ENCODE results near the gene SHANK1. TPM values are rescaled to one million over a fixed set of nuclear protein-coding genes. Genes with fewer than 3 reads are reported as not detected.
A peak's percentile ranks its signal among the peaks of the same experiment; 100 is the strongest.

Gene SHANK1
- total RNA-seq, 2 experiments from 2014 or later, result not detected

DNA sequence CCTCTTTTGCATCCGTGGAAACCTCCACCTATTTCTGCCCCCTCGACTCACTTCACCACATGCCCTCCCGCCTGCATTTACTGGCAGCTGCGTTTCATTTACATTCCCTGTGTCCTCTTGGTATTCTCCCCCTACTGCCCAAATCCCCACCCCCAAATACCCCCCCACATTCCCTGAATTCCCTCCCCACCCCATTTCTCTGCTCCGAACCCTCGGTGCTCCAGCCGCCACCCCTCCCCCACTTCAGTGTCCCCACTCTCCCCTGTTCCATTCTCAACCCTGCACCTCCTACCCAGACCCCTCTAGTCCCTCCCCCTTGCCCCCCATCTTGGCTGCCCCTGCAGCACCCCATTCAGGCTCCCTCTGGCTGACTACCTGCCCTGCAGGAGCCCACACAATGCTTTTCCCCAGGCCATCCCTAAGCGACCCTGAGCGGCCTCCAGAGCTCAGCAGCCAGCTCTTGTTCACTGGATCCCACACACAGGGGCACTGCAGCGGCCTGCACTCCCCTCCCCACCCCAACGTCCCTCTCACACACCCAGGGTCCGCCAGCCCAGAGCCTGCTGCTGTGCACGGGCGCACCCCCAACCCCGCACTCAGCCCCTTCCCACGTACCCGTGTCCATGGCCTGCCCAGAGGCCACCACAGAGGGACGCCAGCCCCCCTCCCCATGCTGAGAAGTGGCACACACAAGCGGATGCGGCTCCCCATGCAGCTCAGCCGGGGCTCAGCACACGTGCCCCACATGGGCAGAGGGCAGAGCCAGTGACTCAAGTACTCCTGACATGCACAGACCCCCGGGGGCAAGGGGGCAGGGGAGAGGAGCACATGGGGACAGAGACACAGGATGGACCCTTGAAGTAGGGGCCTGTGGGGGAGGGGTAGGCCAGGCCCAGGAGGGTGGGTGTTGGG is 26.3 kb downstream of the SHANK1 start:
- H3K27ac Mint-ChIP-seq, result no peak overlapping the region
- no peak for DNase-seq
- ATAC-seq, result no peak
- ChIA-PET POLR2A (no interaction called here), CTCF (no interaction called here)
- H3K4me3 Mint-ChIP-seq, result no peak overlapping the region
- H3K27me3 Mint-ChIP-seq (ENCODE audit: low read depth), result peaks cover 27% of the 10 kb centered on the region
- H3K9me3 Mint-ChIP-seq (ENCODE audit: insufficient read depth), result no peaks in the 10 kb centered on the region
- no peaks in the 10 kb centered on the region for H3K4me1 Mint-ChIP-seq (ENCODE audit: low read depth)
- H3K36me3 Mint-ChIP-seq (ENCODE audit: low read depth), result no peaks in the 10 kb centered on the region

DNA sequence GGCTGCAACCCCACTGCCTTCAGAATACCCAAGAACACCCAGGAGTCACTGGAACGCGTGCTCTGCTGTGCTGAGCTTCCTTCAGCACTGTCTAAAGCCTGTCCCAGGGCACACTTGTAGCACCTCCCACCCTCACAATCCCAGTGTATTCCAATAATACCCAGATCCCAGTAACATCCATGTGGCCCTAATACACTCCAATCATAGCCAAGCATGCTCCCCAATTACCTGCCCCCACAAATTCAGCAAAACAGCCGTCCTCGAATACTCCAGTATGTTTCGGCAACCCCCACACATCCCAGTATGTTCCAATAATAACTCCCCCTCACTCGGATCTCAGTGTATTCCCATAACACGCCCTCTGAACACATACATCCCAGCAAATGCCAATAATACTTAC is 29.2 kb downstream of the SHANK1 start:
- ChIA-PET POLR2A (no interaction called here), CTCF (no interaction called here)
- H3K36me3 Mint-ChIP-seq (ENCODE audit: low read depth), result no peaks in the 10 kb centered on the region
- ATAC-seq, result no peak
- no peak overlapping the region for H3K4me3 Mint-ChIP-seq
- no peaks in the 10 kb centered on the region for H3K4me1 Mint-ChIP-seq (ENCODE audit: low read depth)
- H3K27me3 Mint-ChIP-seq (ENCODE audit: low read depth), result peaks cover 26% of the 10 kb centered on the region
- H3K27ac Mint-ChIP-seq, result no peak overlapping the region
- H3K9me3 Mint-ChIP-seq (ENCODE audit: insufficient read depth), result no peaks in the 10 kb centered on the region
- no peak for DNase-seq

- no peaks in the 10 kb centered on the region for H3K4me1 Mint-ChIP-seq (ENCODE audit: low read depth)
- H3K4me3 Mint-ChIP-seq, result no peak overlapping the region
- ChIA-PET CTCF (no interaction called here), POLR2A (no interaction called here)
- H3K27ac Mint-ChIP-seq, result no peak overlapping the region
- peaks cover 26% of the 10 kb centered on the region for H3K27me3 Mint-ChIP-seq (ENCODE audit: low read depth)
- no peak for DNase-seq
- no peak for ATAC-seq
- H3K9me3 Mint-ChIP-seq (ENCODE audit: insufficient read depth), result no peaks in the 10 kb centered on the region
- no peaks in the 10 kb centered on the region for H3K36me3 Mint-ChIP-seq (ENCODE audit: low read depth)
Measured at GRCh38 chr19:50688766-50689165, 30.8 kb downstream of the SHANK1 start.

DNA sequence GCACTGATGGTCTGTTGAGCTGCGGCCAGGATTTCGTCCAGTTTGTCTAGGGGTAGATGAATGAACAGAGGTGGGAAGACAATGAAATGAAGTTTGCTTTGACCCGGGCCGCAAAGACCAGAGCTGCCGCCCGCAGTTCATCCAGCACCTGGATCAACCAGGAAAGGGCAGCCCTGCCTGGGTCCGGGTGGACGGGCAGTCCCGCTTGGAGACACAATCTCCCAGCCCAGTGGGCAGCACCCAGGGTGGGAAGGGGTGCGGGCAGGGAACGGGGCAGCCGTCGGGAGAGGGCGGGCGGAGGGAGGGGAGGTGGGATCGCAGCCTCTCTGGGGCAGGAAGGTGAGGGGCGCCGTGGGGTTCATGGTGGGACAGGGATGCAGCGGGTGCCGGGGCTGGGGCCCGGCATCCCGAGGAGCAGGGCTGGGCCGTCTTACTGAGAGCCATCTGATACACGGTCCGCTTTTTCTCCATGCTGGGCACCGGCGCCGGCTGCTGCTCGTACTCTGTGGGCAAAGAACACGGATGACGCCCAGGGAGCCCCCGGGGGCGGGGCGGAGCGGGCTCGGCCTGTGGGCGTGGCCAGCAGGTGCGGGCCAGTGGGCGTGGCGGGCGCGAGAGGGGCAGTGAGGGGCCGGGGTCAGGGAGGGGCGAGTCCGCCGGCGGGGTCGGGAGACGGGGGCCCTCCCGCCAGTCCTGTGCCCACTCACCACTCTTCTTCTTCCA is 33.1 kb downstream of the SHANK1 start:
- Mint-ChIP-seq H3K4me1 (ENCODE audit: low read depth) (no peaks in the 10 kb centered on the region), H3K36me3 (ENCODE audit: low read depth) (no peaks in the 10 kb centered on the region), H3K27me3 (ENCODE audit: low read depth) (peaks cover 19% of the 10 kb centered on the region), H3K27ac (no peak overlapping the region), H3K9me3 (ENCODE audit: insufficient read depth) (no peaks in the 10 kb centered on the region), H3K4me3 (no peak overlapping the region)
- DNase-seq (no peak), ATAC-seq (no peak)
- POLR2A ChIA-PET, result no interaction called here
- CTCF ChIA-PET, result no interaction called here

GRCh38 chr19:50679177-50680125 is 40.2 kb downstream of the SHANK1 start:
- ChIA-PET POLR2A (interaction anchor here (0.6 kb wide), 1 partner anchor 1041 kb away, joined by 3 read pairs; no protein-coding TSS in a partner anchor), CTCF (interaction anchor here (0.7 to 1.0 kb wide), 2 partner anchors 10 to 219 kb away, joined by 3 read pairs; no protein-coding TSS in a partner anchor)
- Mint-ChIP-seq H3K27ac (no peak overlapping the region), H3K36me3 (ENCODE audit: low read depth) (no peaks in the 10 kb centered on the region), H3K4me1 (ENCODE audit: low read depth) (peaks cover 4% of the 10 kb centered on the region), H3K27me3 (ENCODE audit: low read depth) (peaks cover 15% of the 10 kb centered on the region), H3K9me3 (ENCODE audit: insufficient read depth) (no peaks in the 10 kb centered on the region), H3K4me3 (no peak overlapping the region)
- DNase-seq (peak; percentile 85), ATAC-seq (peak; percentile 96)

DNA sequence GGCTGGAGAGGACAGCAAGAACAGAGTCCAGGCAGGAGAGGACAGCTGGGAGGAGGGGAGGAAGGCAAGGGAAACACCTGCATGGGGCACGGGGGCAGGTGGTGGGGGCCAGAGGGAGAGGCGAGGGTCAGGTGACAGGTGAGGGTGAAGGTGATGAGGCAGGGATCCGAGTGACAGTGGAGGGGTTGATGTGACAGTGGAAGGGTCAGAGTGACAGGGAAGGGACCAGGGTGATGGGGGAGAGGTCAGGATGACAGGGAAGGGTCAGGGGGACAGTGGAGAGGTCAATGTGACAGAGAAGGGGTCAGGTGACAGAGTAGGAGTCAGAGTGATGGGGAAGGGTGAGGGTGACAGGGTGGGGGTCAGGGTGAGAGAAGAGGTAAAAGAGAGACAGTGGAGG is 41.3 kb downstream of the SHANK1 start:
- Mint-ChIP-seq H3K27me3 (ENCODE audit: low read depth) (peaks cover 14% of the 10 kb centered on the region), H3K9me3 (ENCODE audit: insufficient read depth) (no peaks in the 10 kb centered on the region), H3K4me1 (ENCODE audit: low read depth) (peaks cover 4% of the 10 kb centered on the region), H3K27ac (no peak overlapping the region), H3K4me3 (no peak overlapping the region), H3K36me3 (ENCODE audit: low read depth) (no peaks in the 10 kb centered on the region)
- DNase-seq (no peak), ATAC-seq (no peak)
- CTCF ChIA-PET, result no interaction called here
- POLR2A ChIA-PET, result no interaction called here

DNA sequence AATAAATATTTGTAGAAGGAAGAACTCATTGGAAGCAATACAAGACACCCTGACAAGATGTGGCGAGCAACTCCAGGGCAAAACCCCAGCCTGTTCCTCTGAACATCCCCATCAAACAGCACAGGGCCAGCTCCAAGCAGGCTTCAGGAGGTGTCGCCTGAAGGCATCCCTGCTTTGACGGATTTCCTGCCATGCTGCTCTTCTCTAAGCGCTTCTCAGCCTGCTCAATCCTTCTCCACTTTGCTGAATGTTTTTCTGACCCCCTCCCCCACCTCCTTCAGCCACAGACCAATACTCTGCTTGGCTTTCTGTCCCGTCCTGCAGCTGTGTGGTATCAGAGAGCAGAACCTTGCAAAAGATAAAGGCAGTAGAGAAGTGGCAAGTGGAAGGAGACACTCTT is 42.0 kb downstream of the SHANK1 start:
- Mint-ChIP-seq H3K4me1 (ENCODE audit: low read depth) (peaks cover 4% of the 10 kb centered on the region), H3K27ac (no peak overlapping the region), H3K27me3 (ENCODE audit: low read depth) (peaks cover 19% of the 10 kb centered on the region), H3K9me3 (ENCODE audit: insufficient read depth) (no peaks in the 10 kb centered on the region), H3K36me3 (ENCODE audit: low read depth) (no peaks in the 10 kb centered on the region), H3K4me3 (no peak overlapping the region)
- ATAC-seq (no peak), DNase-seq (no peak)
- ChIA-PET POLR2A (no interaction called here), CTCF (no interaction called here)

GRCh38 chr19:50676625-50677197 is 42.9 kb downstream of the SHANK1 start:
- Mint-ChIP-seq H3K9me3 (ENCODE audit: insufficient read depth) (no peaks in the 10 kb centered on the region), H3K4me1 (ENCODE audit: low read depth) (peaks cover 4% of the 10 kb centered on the region), H3K4me3 (no peak overlapping the region), H3K27ac (no peak overlapping the region), H3K27me3 (ENCODE audit: low read depth) (peaks cover 15% of the 10 kb centered on the region), H3K36me3 (ENCODE audit: low read depth) (no peaks in the 10 kb centered on the region)
- ChIA-PET CTCF (no interaction called here), POLR2A (no interaction called here)
- ATAC-seq (no peak), DNase-seq (no peak)

DNA sequence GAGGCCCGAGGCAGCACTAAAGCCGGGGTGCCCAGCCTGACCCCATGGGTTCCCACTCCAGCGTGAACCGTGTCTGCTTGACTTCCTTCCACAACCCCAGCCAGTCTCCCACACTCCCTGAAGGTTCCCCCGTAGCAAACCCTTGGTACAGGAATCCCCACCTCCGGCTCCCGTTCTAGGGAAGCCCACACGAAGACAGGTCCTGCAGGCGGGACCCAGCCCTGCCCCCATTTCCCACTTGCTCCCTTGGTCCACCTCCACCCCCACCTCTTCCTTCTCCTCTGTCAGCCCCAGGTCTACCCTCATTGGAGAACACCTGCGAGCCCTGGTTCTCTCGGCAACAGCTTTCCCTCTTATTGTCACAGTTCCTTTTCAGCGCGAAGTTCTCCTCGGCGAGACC is 46.5 kb downstream of the SHANK1 start:
- ChIA-PET POLR2A (no interaction called here), CTCF (no interaction called here)
- Mint-ChIP-seq H3K4me1 (ENCODE audit: low read depth) (no peaks in the 10 kb centered on the region), H3K27me3 (ENCODE audit: low read depth) (peaks cover 23% of the 10 kb centered on the region), H3K27ac (no peak overlapping the region), H3K36me3 (ENCODE audit: low read depth) (no peaks in the 10 kb centered on the region), H3K4me3 (no peak overlapping the region), H3K9me3 (ENCODE audit: insufficient read depth) (no peaks in the 10 kb centered on the region)
- no peak for DNase-seq
- no peak for ATAC-seq

DNA sequence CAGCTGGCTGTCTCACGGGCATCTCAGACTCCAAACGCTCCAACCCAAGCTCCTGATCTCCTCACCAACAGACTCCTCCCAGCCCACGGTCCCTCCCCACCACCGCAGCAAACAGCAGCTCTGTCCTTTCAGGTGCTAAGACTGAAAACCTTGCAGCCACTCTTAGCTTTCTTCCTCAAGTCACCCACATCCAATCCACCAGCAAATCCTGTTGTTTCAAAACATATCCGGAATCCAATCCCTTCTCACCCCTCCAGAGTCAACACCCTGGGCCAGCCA is 49.6 kb downstream of the SHANK1 start:
- CTCF ChIA-PET, result interaction anchor here (0.9 to 2.1 kb wide), 4 partner anchors 9 to 252 kb away, joined by 3 to 9 read pairs (median 4); no protein-coding TSS in a partner anchor
- POLR2A ChIA-PET, result no interaction called here
- Mint-ChIP-seq H3K4me3 (no peak overlapping the region), H3K27ac (no peak overlapping the region), H3K9me3 (ENCODE audit: insufficient read depth) (no peaks in the 10 kb centered on the region), H3K36me3 (ENCODE audit: low read depth) (no peaks in the 10 kb centered on the region), H3K27me3 (ENCODE audit: low read depth) (peaks cover 27% of the 10 kb centered on the region), H3K4me1 (ENCODE audit: low read depth) (no peaks in the 10 kb centered on the region)
- DNase-seq, result no peak
- ATAC-seq, result no peak

DNA sequence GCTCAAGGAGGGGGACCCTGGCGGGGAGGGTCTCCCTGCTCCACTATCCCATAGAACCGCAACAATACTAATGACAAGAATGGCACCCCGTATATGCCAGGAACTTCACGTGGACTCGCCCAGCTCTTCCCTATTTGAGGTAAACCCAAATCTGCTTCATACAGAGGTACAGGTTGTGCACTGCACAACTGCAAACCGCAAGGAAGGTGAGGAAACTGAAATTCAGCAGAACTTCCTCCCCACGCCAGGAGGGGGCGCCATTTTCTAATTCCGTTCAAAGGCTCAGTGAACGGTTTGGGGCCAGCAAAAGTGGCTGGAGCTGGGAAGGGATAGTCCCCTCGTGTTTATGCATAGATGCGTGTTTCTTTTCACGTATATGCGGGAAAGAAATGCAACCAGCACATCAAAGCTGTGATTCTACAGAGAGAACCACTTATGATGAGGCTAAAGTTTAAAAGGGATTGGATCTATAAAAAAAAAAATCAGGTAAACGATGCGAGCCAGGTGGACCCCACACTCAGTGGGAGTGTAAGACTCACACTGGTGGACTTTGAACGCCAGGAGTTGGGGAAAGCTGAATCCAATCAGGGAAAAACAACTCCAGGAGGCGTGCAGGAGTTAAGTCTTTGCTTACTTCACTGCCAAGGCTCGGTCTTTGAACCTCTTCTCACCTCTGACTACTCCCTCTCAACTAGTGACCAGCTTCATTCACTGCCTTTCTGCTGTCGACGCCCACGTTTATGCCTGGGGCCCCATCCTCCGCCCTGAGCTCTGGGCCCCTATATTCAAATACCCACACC is 50.1 kb downstream of the SHANK1 start:
- ATAC-seq, result peak; percentile 31
- H3K4me1 Mint-ChIP-seq (ENCODE audit: low read depth), result no peaks in the 10 kb centered on the region
- POLR2A ChIA-PET, result no interaction called here
- peaks cover 30% of the 10 kb centered on the region for H3K27me3 Mint-ChIP-seq (ENCODE audit: low read depth)
- H3K4me3 Mint-ChIP-seq, result no peak overlapping the region
- CTCF ChIA-PET, result interaction anchor here (0.9 to 2.1 kb wide), 3 partner anchors 10 to 252 kb away, joined by 3 to 9 read pairs (median 4); no protein-coding TSS in a partner anchor
- H3K27ac Mint-ChIP-seq, result no peak overlapping the region
- no peaks in the 10 kb centered on the region for H3K36me3 Mint-ChIP-seq (ENCODE audit: low read depth)
- DNase-seq, result peak; percentile 62
- no peaks in the 10 kb centered on the region for H3K9me3 Mint-ChIP-seq (ENCODE audit: insufficient read depth)
